Natural killer cell (primary cell): ENCODE data around the gene STK24. TPM values are rescaled to one million over a fixed set of nuclear protein-coding genes. Genes with fewer than 3 reads are reported as not detected.
A peak's percentile ranks its signal among the peaks of the same experiment; 100 is the strongest.

ENCODE experiments used
- ATAC-seq, 3 donors: fragments of 150-1000 bp in 2 of 3; fragments of 200-7000 bp in 1 of 3; cut with Tn5 transposase; 1 replicate in 1 of 3; 2 replicates in 2 of 3; pipeline ENCODE4 v1.10.0; 2021; ENCODE audit warnings: mild to moderate bottlenecking in 2 of 3, moderate library complexity in 2 of 3
- DNase-seq, 2 donors: peaks; one replicate each; pipeline versions ENCODE4 v3.0.0 to v3.0.0-alpha.2; 2013 to 2021; ENCODE audit warnings: mixed read lengths in 1 of 2
- H3K27ac ChIP-seq: one replicate; pipeline ENCODE4 v1.5.1; 2013; ENCODE audit warnings: mild to moderate bottlenecking, low read length
- H3K27me3 ChIP-seq: one replicate; pipeline ENCODE4 v1.6.1; 2013; ENCODE audit warnings: low read length; ENCODE audit not compliant: control insufficient read depth, insufficient read depth
- H3K36me3 ChIP-seq: one replicate; pipeline ENCODE4 v1.6.1; 2013; ENCODE audit warnings: low read length; ENCODE audit not compliant: control insufficient read depth, insufficient read depth
- H3K4me1 ChIP-seq: one replicate; pipeline ENCODE4 v1.6.1; 2013; ENCODE audit warnings: low read length; ENCODE audit not compliant: control insufficient read depth, insufficient read depth
- H3K4me3 ChIP-seq: one replicate; pipeline ENCODE4 v1.5.1; 2013; ENCODE audit warnings: low read length
- H3K9me3 ChIP-seq: one replicate; pipeline ENCODE4 v1.6.1; 2013; ENCODE audit warnings: low read length; ENCODE audit not compliant: control insufficient read depth, insufficient read depth
- H3K27ac Mint-ChIP-seq, 2 donors: one replicate each; pipeline ENCODE4 v1.8.0; 2022; ENCODE audit warnings: mild to moderate bottlenecking in 2 of 2, mixed read lengths in 2 of 2, moderate library complexity in 1 of 2
- H3K27me3 Mint-ChIP-seq, 2 donors: one replicate each; pipeline ENCODE4 v1.8.0; 2022; ENCODE audit warnings: low read depth in 2 of 2, mixed read lengths in 2 of 2
- H3K36me3 Mint-ChIP-seq: one replicate; pipeline ENCODE4 v1.8.0; 2022; ENCODE audit warnings: mixed read lengths
- H3K4me1 Mint-ChIP-seq, 2 donors: one replicate each; pipeline ENCODE4 v1.8.0; 2022; ENCODE audit warnings: mixed read lengths in 2 of 2
- H3K4me3 Mint-ChIP-seq: one replicate; pipeline ENCODE4 v1.8.0; 2022; ENCODE audit warnings: mild to moderate bottlenecking, moderate library complexity, mixed read lengths
- H3K9me3 Mint-ChIP-seq, 2 donors: one replicate each; pipeline ENCODE4 v1.8.0; 2022; ENCODE audit warnings: mixed read lengths in 2 of 2
- CTCF ChIP-seq: fragments of 200-600 bp; IDR thresholded peaks from one replicate; pipeline ENCODE4 v1.8.0; 2022; ENCODE audit warnings: antibody characterized with exemption
- WGBS: methylation state at CpG from one replicate; pipeline ENCODE4 v1.1.7; 2013; ENCODE audit warnings: missing lambda C conversion rate; ENCODE audit not compliant: insufficient coverage; 5-methylcytosine and 5-hydroxymethylcytosine counted together
- intact Hi-C: fragments of 100-400 bp; cut with micrococcal nuclease; formaldehyde crosslinking; loops from one replicate; pipeline ENCODE4 v1.14.2; 2022
- total RNA-seq, 4 donors: library from RNA; stranded (reverse); fragments of 120-200 nt in 1 of 4; gene quantifications; one replicate each; pipeline versions ENCODE4 v1.2.3 to v1.2.4, GENCODE V29; 2013 to 2022

The STK24 gene
- total RNA-seq, 3 donors from 2014 or later (not counting 1 experiment from before 2014, with no cell fraction given): 64.5 to 78.4 (median 70.4) TPM

- Histone ChIP-seq H3K27ac (no peak overlapping the region), H3K4me1 (peaks cover 36% of the 10 kb centered on the region), H3K4me3 (no peak overlapping the region), H3K36me3 (no peaks in the 10 kb centered on the region), H3K9me3 (no peaks in the 10 kb centered on the region), H3K27me3 (no peaks in the 10 kb centered on the region)
- no peaks in the 10 kb centered on the region for H3K9me3 Mint-ChIP-seq
- peak overlapping the region in 1 of 2 donors; percentile 80 for H3K27ac Mint-ChIP-seq
- no peaks in the 10 kb centered on the region for H3K36me3 Mint-ChIP-seq
- peaks cover 73 to 77% of the 10 kb centered on the region in 2 donors for H3K4me1 Mint-ChIP-seq
- no peak for TF ChIP-seq CTCF
- ATAC-seq (no peak), DNase-seq (no peak)
- intact Hi-C loops: no loop called here
- WGBS: 94% methylated on average over 7 of the region's 10 CpGs
- H3K27me3 Mint-ChIP-seq: no peaks in the 10 kb centered on the region
- no peak overlapping the region for H3K4me3 Mint-ChIP-seq
Observed at GRCh38 chr13:98541701-98542203, 35.2 kb downstream of the STK24 start.

- no peak for TF ChIP-seq CTCF
- Mint-ChIP-seq H3K27ac (peak overlapping the region in 1 of 2 donors; percentile 80), H3K4me1 (peaks cover 79 to 82% of the 10 kb centered on the region in 2 donors), H3K27me3 (no peaks in the 10 kb centered on the region), H3K4me3 (no peak overlapping the region), H3K9me3 (no peaks in the 10 kb centered on the region), H3K36me3 (no peaks in the 10 kb centered on the region)
- ATAC-seq (no peak), DNase-seq (no peak)
- H3K36me3 ChIP-seq: no peaks in the 10 kb centered on the region
- H3K27me3 ChIP-seq: no peaks in the 10 kb centered on the region
- peaks cover 42% of the 10 kb centered on the region for H3K4me1 ChIP-seq
- H3K27ac ChIP-seq: no peak overlapping the region
- no peaks in the 10 kb centered on the region for H3K9me3 ChIP-seq
- no peak overlapping the region for H3K4me3 ChIP-seq
- 97% methylated on average over 5 of the region's 5 CpGs for WGBS
- intact Hi-C loops: no loop called here
Observed at GRCh38 chr13:98541191-98541590, 35.7 kb downstream of the STK24 start.

DNA sequence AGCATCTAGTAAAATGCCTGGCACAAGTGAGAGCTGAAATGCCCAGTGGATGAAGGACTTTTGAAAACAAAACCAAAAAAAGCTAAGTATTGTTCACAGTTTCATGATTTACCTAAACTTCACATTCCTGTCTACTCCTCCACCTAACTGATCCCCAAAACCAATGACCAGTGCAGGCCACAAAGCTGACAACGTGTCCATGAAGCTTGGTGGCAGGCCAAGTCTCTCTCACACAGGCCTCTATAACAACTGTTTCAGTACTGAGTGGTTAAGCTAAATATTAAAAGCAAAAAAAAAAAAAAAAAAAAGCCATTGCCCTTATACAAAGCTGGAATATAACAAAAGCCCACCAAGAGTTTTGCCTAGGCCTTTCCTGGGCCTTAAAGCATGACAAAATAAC is 36.4 kb downstream of the STK24 start:
- Mint-ChIP-seq H3K9me3 (no peaks in the 10 kb centered on the region), H3K27me3 (no peaks in the 10 kb centered on the region), H3K27ac (no peak overlapping the region), H3K4me1 (peaks cover 86 to 89% of the 10 kb centered on the region in 2 donors), H3K4me3 (no peak overlapping the region), H3K36me3 (no peaks in the 10 kb centered on the region)
- H3K4me1 ChIP-seq: peaks cover 47% of the 10 kb centered on the region
- 100% methylated on average over 1 of the region's 1 CpG for WGBS
- intact Hi-C loops: no loop called here
- no peaks in the 10 kb centered on the region for H3K27me3 ChIP-seq
- no peak for ATAC-seq
- no peak overlapping the region for H3K4me3 ChIP-seq
- no peaks in the 10 kb centered on the region for H3K36me3 ChIP-seq
- no peak overlapping the region for H3K27ac ChIP-seq
- DNase-seq: no peak
- H3K9me3 ChIP-seq: no peaks in the 10 kb centered on the region
- no peak for TF ChIP-seq CTCF

DNA sequence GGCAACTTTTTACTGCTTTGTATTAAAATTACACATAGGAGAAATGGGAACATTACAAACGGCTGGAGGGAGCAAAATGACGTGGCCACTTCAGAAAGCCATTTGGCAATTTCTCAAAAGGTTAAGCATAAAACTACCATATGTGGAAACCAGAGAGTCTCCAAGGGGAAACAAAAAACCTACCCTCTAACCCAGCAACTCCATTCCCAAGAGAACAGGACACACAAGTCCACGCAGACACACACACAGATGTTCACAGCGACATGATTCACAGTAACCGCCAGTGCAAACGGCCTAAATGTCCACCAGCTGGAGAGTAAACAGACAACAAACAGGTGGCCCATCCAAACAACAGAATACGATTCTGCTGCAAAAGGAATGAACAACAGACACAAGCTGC is 37.2 kb downstream of the STK24 start:
- no peaks in the 10 kb centered on the region for H3K36me3 ChIP-seq
- TF ChIP-seq CTCF: no peak
- peaks cover 90% of the 10 kb centered on the region in 2 donors for H3K4me1 Mint-ChIP-seq
- WGBS: 89% methylated on average over 7 of the region's 7 CpGs
- no peak overlapping the region for H3K27ac ChIP-seq
- no peaks in the 10 kb centered on the region for H3K36me3 Mint-ChIP-seq
- no peaks in the 10 kb centered on the region for H3K27me3 ChIP-seq
- no peak overlapping the region for H3K4me3 ChIP-seq
- no peak overlapping the region for H3K4me3 Mint-ChIP-seq
- no peak overlapping the region for H3K27ac Mint-ChIP-seq
- H3K4me1 ChIP-seq: peaks cover 47% of the 10 kb centered on the region
- H3K9me3 Mint-ChIP-seq: no peaks in the 10 kb centered on the region
- no peaks in the 10 kb centered on the region for H3K27me3 Mint-ChIP-seq
- no peak for ATAC-seq
- no peaks in the 10 kb centered on the region for H3K9me3 ChIP-seq
- DNase-seq: no peak
- intact Hi-C loops: no loop called here
